ENCODE measurements around the gene PRKAG1.

The PRKAG1 gene

DNA sequence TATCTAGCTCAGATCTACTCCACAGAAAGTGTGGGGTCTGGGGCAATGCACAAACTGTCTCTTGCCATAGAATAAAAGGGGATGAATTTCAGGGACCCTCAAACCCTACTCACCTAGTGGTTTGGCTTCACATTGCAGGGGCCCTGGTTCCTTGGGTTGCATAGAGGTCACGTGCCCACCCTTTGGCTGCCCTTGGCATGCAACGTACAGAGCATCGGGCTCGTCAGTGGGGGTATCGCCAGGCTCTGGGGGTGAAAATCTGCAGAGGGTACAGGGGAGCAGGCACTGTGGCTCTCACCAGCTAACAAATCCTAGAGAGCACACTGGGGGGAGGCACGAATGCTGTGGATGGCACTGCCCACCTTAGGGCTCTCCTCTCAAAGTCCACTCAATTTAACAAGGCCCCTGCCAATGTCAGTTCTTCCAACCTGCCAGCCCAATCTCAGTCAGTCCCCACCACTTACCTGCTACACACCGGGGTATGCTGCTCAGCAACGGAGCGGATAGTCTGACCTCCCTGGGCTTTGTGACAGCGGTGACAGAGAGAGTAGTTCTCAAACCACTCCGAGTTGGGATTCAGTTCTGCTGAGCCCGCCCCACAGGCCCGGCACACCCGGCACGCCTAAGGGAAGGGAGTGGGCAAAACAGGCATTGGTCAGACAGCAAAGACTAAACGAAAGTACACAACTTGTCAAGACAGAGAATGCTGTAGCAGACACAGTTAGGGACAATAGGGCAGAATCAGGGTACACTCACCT, 34.1 kb upstream of the PRKAG1 start:
- Histone ChIP-seq H3K27ac (ENCODE audit: poor library complexity, severe bottlenecking) (no peak overlapping the region), H3K27me3 (ENCODE audit: insufficient read depth, poor library complexity, severe bottlenecking) (no peaks in the 10 kb centered on the region), H3K36me3 (ENCODE audit: low read depth) (peaks cover 89% of the 10 kb centered on the region), H3K9me3 (ENCODE audit: severe bottlenecking) (no peaks in the 10 kb centered on the region), H3K4me1 (ENCODE audit: insufficient read depth, poor library complexity, severe bottlenecking) (peaks cover 6% of the 10 kb centered on the region), H3K4me3 (ENCODE audit: severe bottlenecking) (no peak overlapping the region)
- ATAC-seq (ENCODE audit: low read depth), result no peak
- TF ChIP-seq, protein P1, sequence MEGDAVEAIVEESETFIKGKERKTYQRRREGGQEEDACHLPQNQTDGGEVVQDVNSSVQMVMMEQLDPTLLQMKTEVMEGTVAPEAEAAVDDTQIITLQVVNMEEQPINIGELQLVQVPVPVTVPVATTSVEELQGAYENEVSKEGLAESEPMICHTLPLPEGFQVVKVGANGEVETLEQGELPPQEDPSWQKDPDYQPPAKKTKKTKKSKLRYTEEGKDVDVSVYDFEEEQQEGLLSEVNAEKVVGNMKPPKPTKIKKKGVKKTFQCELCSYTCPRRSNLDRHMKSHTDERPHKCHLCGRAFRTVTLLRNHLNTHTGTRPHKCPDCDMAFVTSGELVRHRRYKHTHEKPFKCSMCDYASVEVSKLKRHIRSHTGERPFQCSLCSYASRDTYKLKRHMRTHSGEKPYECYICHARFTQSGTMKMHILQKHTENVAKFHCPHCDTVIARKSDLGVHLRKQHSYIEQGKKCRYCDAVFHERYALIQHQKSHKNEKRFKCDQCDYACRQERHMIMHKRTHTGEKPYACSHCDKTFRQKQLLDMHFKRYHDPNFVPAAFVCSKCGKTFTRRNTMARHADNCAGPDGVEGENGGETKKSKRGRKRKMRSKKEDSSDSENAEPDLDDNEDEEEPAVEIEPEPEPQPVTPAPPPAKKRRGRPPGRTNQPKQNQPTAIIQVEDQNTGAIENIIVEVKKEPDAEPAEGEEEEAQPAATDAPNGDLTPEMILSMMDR (IDR thresholded peaks at IDR 0.05; ENCODE audit: poor library complexity, severe bottlenecking), result no peak
- no peak for DNase-seq (ENCODE audit: low spot score)

DNA sequence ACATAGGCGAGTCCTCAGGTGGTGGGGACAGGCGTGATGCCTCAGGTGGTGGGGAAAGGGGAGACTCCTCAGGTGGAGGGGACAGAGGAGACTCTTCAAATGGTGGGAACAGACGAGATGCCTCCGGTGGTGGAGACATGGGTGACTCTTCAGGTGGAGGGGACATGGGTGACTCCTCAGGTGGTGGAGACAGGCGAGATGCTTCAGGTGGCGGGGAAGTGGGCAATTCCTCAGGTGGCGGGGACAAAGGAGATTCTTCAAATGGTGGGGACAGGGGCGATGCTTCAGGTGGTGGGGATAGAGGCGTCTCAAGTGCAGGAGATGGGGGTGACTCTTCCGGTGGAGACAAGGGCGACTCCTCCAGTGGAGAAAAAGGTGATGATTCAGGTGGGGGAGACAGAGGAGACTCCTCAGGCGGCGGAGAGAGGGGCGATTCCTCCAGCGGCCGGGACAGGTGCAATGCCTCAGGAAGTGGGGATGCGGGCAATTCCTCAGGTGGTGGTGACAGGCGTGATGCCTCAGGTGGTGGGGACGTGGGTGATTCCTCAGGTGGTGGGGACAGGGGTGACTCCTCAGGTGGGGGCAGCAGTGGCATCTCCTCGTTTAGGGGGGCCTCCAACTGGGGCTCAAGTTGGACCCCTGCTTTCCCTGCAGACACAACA, 33.3 kb upstream of the PRKAG1 start:
- Histone ChIP-seq H3K4me3 (ENCODE audit: severe bottlenecking) (no peak overlapping the region), H3K36me3 (ENCODE audit: low read depth) (peaks cover 91% of the 10 kb centered on the region)
- no peak for ATAC-seq (ENCODE audit: low read depth)

DNA sequence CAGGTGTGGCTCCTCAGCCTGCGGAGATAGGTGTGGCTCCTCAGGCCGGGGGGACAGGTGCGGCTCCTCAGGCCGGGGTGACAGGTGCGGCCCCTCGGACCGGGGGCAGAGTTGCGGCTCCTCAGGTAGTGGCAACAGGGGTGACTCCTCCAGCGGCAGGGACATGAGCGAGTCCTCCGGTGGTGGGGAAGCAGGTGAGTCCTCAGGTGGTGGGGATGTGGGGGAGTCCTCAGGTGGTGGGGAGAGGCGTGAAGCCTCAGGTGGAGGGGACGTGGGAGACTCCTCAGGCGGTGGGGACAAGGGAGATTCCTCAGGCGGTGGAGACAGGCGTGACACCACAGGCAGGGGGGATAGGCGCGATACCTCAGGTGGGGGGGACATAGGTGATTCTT, 32.8 kb upstream of the PRKAG1 start:
- H3K9me3 ChIP-seq (ENCODE audit: severe bottlenecking), result no peaks in the 10 kb centered on the region
- no peaks in the 10 kb centered on the region for H3K27me3 ChIP-seq (ENCODE audit: insufficient read depth, poor library complexity, severe bottlenecking)
- no peak overlapping the region for H3K4me3 ChIP-seq (ENCODE audit: severe bottlenecking)
- H3K36me3 ChIP-seq (ENCODE audit: low read depth), result peaks cover 91% of the 10 kb centered on the region
- no peaks in the 10 kb centered on the region for H3K4me1 ChIP-seq (ENCODE audit: insufficient read depth, poor library complexity, severe bottlenecking)
- ATAC-seq (ENCODE audit: low read depth) (no peak), DNase-seq (ENCODE audit: low spot score) (no peak)
- TF ChIP-seq, protein P1 (IDR thresholded peaks at IDR 0.05; ENCODE audit: poor library complexity, severe bottlenecking), result no peak
- no peak overlapping the region for H3K27ac ChIP-seq (ENCODE audit: poor library complexity, severe bottlenecking)

More for the DNA sequence above, 33.3 kb upstream of the PRKAG1 start:
- Histone ChIP-seq H3K27ac (ENCODE audit: poor library complexity, severe bottlenecking) (no peak overlapping the region), H3K9me3 (ENCODE audit: severe bottlenecking) (no peaks in the 10 kb centered on the region), H3K27me3 (ENCODE audit: insufficient read depth, poor library complexity, severe bottlenecking) (no peaks in the 10 kb centered on the region), H3K4me1 (ENCODE audit: insufficient read depth, poor library complexity, severe bottlenecking) (no peaks in the 10 kb centered on the region)
- TF ChIP-seq, protein P1 (IDR thresholded peaks at IDR 0.05; ENCODE audit: poor library complexity, severe bottlenecking), result no peak
- no peak for DNase-seq (ENCODE audit: low spot score)

DNA sequence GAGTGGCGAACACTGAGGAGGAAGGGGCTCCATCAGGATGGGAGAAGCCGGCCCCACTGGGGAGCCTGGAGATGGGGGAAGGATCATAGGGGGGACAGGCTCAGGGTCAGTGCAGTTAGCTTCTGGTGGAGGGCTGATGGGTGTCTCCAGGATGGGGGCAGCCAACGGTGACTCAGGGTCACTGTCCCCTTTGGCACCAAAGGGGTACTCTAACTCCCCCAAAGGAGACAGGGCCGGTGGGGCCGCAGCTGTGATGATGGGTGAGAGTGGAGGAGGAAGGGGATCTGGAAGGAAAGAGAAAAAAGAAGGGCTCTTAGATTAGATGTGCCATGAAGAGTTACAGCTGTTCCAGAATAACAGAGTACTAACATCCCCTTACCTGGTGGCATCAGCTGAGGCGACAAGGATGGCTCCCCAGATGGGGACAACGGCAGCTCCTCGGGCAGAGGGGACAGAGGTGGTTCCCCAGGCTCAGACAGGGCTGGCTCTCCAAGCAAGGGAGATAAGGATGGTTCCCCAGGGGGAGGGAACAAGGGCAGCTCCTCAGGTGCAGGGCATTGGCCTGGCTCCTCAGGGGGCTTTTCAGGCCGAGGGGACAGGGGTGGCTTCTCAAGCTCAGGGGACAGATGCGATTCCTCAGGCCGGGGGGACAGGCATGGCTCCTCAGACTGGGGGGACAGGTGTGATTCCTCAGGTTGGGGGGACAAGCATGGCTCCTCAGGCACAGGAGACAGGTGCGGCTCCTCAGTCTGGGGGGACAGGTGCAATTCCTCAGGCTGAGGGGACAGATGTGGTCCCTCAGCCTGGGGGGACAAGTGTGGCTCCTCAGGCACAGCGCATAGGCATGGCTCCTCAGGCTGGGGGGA, 32.2 kb upstream of the PRKAG1 start:
- Histone ChIP-seq H3K9me3 (ENCODE audit: severe bottlenecking) (no peaks in the 10 kb centered on the region), H3K36me3 (ENCODE audit: low read depth) (peaks cover 93% of the 10 kb centered on the region), H3K27me3 (ENCODE audit: insufficient read depth, poor library complexity, severe bottlenecking) (no peaks in the 10 kb centered on the region), H3K4me3 (ENCODE audit: severe bottlenecking) (no peak overlapping the region), H3K27ac (ENCODE audit: poor library complexity, severe bottlenecking) (no peak overlapping the region), H3K4me1 (ENCODE audit: insufficient read depth, poor library complexity, severe bottlenecking) (no peaks in the 10 kb centered on the region)
- TF ChIP-seq, protein P1 (IDR thresholded peaks at IDR 0.05; ENCODE audit: poor library complexity, severe bottlenecking), result no peak
- ATAC-seq (ENCODE audit: low read depth) (no peak), DNase-seq (ENCODE audit: low spot score) (no peak)
